NCI-H446 treated with DMSO at 0.1 percent for 48 hours (cell line): ENCODE data around the gene ADD1.

Source experiments
- DNase-seq: peaks from one replicate; lab custom pipeline; 2025; lab: John Stamatoyannopoulos, UW

Gene ADD1

GRCh38 chr4:2834001-2834921 lies 9.4 kb upstream of the ADD1 start:
- DNase-seq, result no peak

GRCh38 chr4:2835978-2836377 lies 7.7 kb upstream of the ADD1 start:
- DNase-seq, result no peak

GRCh38 chr4:2836391-2836859 lies 7.2 kb upstream of the ADD1 start:
- no peak for DNase-seq

DNA sequence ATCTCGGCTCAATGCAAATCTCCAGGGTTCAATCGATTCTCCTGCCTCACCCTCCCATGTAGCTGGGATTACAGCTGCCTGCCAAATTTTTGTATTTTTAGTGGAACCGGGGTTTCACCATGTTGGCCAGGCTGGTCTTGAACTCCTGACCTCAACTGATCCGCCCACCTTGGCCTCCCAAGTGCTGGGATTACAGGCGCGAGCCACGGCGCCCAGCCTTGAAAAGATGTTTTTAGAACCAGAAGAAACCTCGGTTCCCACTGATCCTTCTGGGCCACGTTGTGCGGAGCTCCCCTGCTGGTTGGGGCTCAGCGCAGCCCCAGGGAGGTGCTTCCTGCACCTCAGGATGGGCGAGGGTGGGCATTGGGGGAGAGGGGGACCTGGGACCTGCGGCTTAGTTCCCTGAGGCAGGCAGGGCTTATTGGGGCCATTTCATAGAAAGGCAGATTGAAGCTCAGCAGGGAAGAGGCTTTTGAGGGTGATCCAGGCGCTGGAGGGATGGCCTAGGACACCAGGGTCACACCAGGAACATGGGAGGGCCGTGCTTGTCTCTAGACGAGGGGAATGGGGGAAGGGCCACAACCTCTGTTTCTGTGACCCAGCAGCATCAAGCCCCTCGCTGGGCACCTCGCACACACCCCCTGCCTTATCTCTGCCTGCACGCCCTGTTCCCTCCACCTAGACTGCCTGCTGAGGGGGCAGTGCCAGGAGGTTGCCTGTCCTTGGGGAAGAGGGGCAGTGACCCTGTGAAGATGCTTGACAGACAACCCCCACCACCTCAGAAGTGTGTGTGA lies 6.3 kb upstream of the ADD1 start:
- no peak for DNase-seq

- DNase-seq, result no peak
Measured at GRCh38 chr4:2837904-2838496, 5.6 kb upstream of the ADD1 start.

GRCh38 chr4:2839060-2839459 lies 4.6 kb upstream of the ADD1 start:
- no peak for DNase-seq

- DNase-seq, result no peak
Measured at GRCh38 chr4:2842687-2843262, 869 bp upstream of the ADD1 start.

DNA sequence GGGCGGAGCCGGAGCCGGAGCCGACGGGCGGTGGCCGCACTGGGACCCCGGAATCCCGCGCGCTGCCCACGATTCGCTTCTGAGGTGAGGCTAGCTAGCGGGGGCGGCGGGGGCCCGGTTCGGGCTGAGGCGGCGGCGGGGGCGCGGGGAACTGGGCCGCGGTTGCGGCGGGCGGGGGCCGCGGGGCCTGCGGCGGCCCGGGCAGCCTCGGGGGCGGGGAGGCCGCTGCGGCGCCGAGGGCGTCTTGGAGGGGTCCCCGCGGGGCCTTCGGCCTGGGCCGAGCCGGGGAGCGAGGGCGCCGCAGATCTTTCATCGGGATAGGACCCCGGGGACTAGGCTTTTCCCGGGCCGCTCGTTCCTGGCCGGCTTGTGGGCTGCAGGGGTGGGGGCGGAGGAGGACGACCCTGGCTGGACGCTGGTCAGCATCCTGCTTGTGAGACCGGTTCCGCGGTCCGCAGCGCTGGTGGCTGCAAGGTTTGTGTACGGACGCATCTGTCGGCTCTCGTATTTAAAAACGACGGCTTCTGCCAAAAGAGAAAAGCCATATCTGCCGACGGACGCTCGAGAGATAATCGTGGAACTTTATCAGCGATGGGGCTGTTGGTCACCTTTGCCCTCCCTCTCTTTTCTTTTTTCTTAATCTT lies 419 bp downstream of the ADD1 start:
- no peak for DNase-seq

DNA sequence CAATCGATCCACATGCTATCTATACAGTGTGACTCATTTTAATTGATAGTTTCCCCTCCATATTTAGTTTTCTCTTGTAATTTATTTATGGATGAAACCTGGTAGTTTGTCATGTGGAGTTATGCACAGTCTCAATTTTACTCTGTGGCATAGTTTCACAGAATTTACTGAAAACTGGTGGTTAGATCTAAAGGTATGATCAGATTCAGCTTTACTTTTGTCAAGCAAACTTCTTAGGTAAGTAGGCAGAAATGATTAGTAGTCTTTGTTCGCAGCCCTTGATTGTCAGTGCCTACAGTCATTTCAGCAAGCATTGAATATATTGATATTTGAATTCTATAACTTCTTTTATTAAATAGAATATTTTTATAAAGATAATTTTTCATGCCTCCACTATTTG lies 2.5 kb downstream of the ADD1 start:
- no peak for DNase-seq

- no peak for DNase-seq
Measured at GRCh38 chr4:2847302-2847871, 3.7 kb downstream of the ADD1 start.

GRCh38 chr4:2848449-2848848 lies 4.8 kb downstream of the ADD1 start:
- no peak for DNase-seq

DNA sequence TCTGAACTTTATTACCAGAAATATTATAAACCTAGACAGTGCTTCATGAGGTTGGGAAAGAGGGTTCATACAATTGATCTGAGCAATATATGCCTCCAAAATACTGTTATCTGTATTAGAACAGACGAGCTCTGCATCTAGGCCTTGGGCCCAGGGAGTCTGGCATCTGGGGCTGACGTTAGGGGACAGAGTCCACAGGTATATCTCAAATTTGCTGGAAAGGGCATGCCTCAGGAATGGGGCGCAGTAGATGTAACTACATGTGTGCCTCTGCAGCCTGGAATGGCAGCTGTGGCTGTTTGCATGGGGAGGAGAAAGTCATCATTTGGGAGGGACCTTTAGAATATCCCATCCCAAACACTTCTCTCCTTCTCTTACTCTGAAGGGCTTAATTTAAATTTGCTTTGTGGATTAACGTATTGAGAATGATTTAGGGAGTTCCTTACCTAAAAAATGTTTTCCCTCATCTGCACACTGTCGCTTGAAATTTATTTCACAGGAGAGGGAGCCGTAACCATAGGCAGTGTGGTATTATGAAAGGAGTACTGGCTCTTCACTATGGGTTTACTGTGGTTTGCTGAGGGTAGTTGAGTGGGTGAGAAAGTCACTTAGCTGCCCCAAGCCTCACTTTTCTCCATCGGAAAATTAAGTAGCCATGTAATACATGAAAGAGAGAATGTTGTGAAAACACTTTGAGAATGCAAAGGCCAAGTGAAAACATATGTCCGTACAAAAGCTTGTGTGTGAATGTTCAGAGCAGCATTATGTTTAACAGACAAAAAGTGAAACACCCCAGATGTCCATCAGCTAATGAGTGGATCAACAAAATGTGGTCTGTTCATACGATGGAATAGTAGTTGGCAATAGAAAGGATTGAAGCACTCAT lies 5.9 kb downstream of the ADD1 start:
- DNase-seq, result no peak

- DNase-seq, result no peak
Measured at GRCh38 chr4:2850966-2851798, 7.5 kb downstream of the ADD1 start.

DNA sequence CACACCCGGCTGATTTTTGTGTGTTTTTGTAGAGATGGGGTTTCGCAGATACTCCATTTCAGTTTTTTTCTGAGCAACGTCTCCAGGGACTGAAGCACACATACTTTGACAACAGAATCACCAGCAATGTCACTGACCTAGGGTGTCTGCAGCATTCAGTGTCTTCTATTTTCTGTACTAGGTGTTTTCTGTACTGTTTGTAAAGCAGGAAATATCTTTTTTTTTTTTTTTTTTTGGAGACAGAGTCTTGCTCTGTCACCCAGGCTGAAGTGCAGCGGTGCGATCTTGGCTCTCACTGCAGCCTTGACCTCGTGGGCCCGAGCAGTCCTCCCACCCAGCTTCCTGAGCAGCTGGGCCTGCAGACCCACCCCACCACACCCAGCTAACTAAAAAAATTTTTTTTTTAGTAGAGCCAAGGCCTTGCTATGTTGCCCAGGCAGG lies 8.9 kb downstream of the ADD1 start:
- DNase-seq, result no peak

GRCh38 chr4:2855584-2855983 lies 11.9 kb downstream of the ADD1 start:
- no peak for DNase-seq

- no peak for DNase-seq
Measured at GRCh38 chr4:2856266-2856665, 12.6 kb downstream of the ADD1 start.

- no peak for DNase-seq
Measured at GRCh38 chr4:2857349-2857927, 13.8 kb downstream of the ADD1 start.

DNA sequence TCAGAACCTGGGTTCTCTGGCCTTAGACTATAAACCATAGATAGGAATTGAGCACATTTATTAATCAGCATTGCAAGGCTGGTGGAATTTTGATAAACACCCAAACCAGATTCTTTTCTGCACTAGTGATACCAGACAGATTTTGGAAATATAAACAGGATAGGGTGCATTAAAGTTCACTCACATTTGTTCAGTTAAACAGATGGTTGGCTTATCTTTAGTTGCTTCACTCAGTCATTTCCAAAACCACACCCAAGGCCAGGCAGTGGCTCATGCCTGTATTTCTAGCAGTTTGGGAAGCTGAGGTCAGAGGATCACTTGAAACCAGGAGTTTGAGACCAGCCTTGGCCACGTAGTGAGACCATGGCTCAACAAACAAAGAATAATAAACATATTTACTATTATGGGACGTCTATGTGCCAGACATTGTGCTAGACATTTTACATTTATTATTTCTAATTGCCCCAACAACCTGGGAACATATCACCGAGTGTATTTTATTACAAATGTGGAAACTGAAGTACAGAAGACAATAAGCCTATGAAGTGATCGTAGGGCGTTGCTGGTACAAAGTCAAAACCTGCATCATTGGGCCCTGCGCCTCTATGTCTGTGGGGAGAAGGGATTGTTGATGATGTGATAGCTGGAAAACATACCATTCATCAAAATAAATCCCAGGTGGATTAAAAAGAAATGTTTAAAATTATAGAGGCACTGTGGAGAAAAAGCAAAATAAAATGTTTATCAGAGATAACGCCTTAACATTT lies 15.0 kb downstream of the ADD1 start:
- DNase-seq, result no peak
